Loucy (cell line): Measurements from ENCODE around the gene PDE4D.

ENCODE experiments used
- H2AFZ ChIP-seq: fragments of 200-600 bp; sonication (generic); 2 replicates; pipeline ENCODE4 v1.6.0; 2016; ENCODE audit warnings: antibody characterized with exemption, mild to moderate bottlenecking, low read length, moderate library complexity
- H3F3A ChIP-seq: fragments of 200-600 bp; 2 replicates; pipeline ENCODE4 v1.6.0; 2016; ENCODE audit warnings: antibody characterized with exemption, low read depth, mild to moderate bottlenecking
- H3K27me3 ChIP-seq: fragments of 200-600 bp; sonication (generic); 2 replicates; pipeline ENCODE4 v1.6.1; 2014; ENCODE audit warnings: low read length, mild to moderate bottlenecking; ENCODE audit not compliant: insufficient read depth, poor library complexity, severe bottlenecking
- H3K36me3 ChIP-seq: fragments of 200-600 bp; sonication (generic); 2 replicates; pipeline ENCODE4 v1.6.1; 2016; ENCODE audit warnings: low read length; ENCODE audit not compliant: insufficient read depth
- H3K4me1 ChIP-seq: fragments of 200-600 bp; sonication (generic); 2 replicates; pipeline ENCODE4 v1.5.1; 2014; ENCODE audit warnings: low read length, mild to moderate bottlenecking; ENCODE audit not compliant: insufficient read depth, poor library complexity, severe bottlenecking
- H3K4me2 ChIP-seq: fragments of 200-600 bp; sonication (generic); 2 replicates; pipeline ENCODE4 v1.6.0; 2014; ENCODE audit warnings: antibody characterized with exemption, low read length, low read depth, mild to moderate bottlenecking; ENCODE audit not compliant: poor library complexity, severe bottlenecking
- H3K4me3 ChIP-seq: fragments of 200-600 bp; sonication (generic); 2 replicates; pipeline ENCODE4 v1.5.1; 2014; ENCODE audit warnings: low read length, mild to moderate bottlenecking, mixed read lengths; ENCODE audit not compliant: poor library complexity, severe bottlenecking
- H3K79me2 ChIP-seq: fragments of 200-600 bp; sonication (generic); 2 replicates; pipeline ENCODE4 v1.6.1; 2014; ENCODE audit warnings: low read length; ENCODE audit not compliant: insufficient read depth
- H3K9ac ChIP-seq: fragments of 200-600 bp; sonication (generic); 2 replicates; pipeline ENCODE4 v1.6.0; 2014; ENCODE audit warnings: mild to moderate bottlenecking, low read depth, low read length, moderate library complexity; ENCODE audit not compliant: poor library complexity, severe bottlenecking
- H3K9me2 ChIP-seq: fragments of 200-600 bp; sonication (generic); replicated peaks from 2 replicates; pipeline ENCODE4 v1.6.1; 2016; ENCODE audit warnings: low read depth, low read length, mixed read lengths
- H3K9me3 ChIP-seq: fragments of 200-600 bp; sonication (generic); 2 replicates; pipeline ENCODE4 v1.6.1; 2014; ENCODE audit warnings: mild to moderate bottlenecking, antibody characterized with exemption, low read length, low read depth; ENCODE audit not compliant: insufficient read depth
- H4K20me1 ChIP-seq: fragments of 200-600 bp; sonication (generic); 2 replicates; pipeline ENCODE4 v1.6.0; 2014; ENCODE audit warnings: antibody characterized with exemption, low read length, mild to moderate bottlenecking; ENCODE audit not compliant: insufficient read depth, poor library complexity, severe bottlenecking
- CTCF ChIP-seq: fragments of 200-600 bp; sonication (generic); conservative IDR thresholded peaks from 2 replicates; pipeline ENCODE4 v1.5.1; 2014; ENCODE audit warnings: mild to moderate bottlenecking, antibody characterized with exemption, low read length
- EZH2phosphoT487 ChIP-seq: fragments of 200-600 bp; IDR thresholded peaks from 2 replicates; pipeline ENCODE4 v1.6.1; 2018; ENCODE audit warnings: antibody characterized with exemption, mild to moderate bottlenecking, moderate library complexity, borderline replicate concordance

PDE4D gene

GRCh38 chr5:59458966-59459729 is 434.4 kb downstream of the PDE4D start:
- Histone ChIP-seq H3K4me1 (no peaks in the 10 kb centered on the region), H3K4me3 (no peak overlapping the region), H3K36me3 (no peaks in the 10 kb centered on the region), H3F3A (no peaks in the 10 kb centered on the region), H2AFZ (no peak overlapping the region), H4K20me1 (no peaks in the 10 kb centered on the region), H3K9ac (no peak overlapping the region), H3K9me3 (no peaks in the 10 kb centered on the region), H3K27me3 (no peaks in the 10 kb centered on the region), H3K79me2 (no peaks in the 10 kb centered on the region), H3K4me2 (no peak overlapping the region), H3K9me2 (no peaks in the 10 kb centered on the region)
- TF ChIP-seq CTCF (no peak), EZH2phosphoT487 (no peak)

- no peaks in the 10 kb centered on the region for H3K36me3 ChIP-seq
- no peak overlapping the region for H2AFZ ChIP-seq
- H3K9me2 ChIP-seq = no peaks in the 10 kb centered on the region
- no peak overlapping the region for H3K9ac ChIP-seq
- H3K4me2 ChIP-seq = no peak overlapping the region
- H3K79me2 ChIP-seq = no peaks in the 10 kb centered on the region
- no peaks in the 10 kb centered on the region for H3F3A ChIP-seq
- H3K9me3 ChIP-seq = no peaks in the 10 kb centered on the region
- H3K4me3 ChIP-seq = no peak overlapping the region
- H3K4me1 ChIP-seq = no peaks in the 10 kb centered on the region
- H3K27me3 ChIP-seq = no peaks in the 10 kb centered on the region
- H4K20me1 ChIP-seq = no peaks in the 10 kb centered on the region
- TF ChIP-seq EZH2phosphoT487 = no peak
- no peak for TF ChIP-seq CTCF
These were observed 435.2 kb downstream of the PDE4D start for GRCh38 chr5:59458321-59458720.

- Histone ChIP-seq H3K4me3 (no peak overlapping the region), H3K9ac (no peak overlapping the region), H3K36me3 (no peaks in the 10 kb centered on the region), H3F3A (no peaks in the 10 kb centered on the region), H3K79me2 (no peaks in the 10 kb centered on the region), H3K9me2 (no peaks in the 10 kb centered on the region), H4K20me1 (no peaks in the 10 kb centered on the region), H3K4me2 (no peak overlapping the region), H2AFZ (no peak overlapping the region), H3K9me3 (no peaks in the 10 kb centered on the region), H3K27me3 (no peaks in the 10 kb centered on the region), H3K4me1 (no peaks in the 10 kb centered on the region)
- TF ChIP-seq EZH2phosphoT487 (no peak), CTCF (peak; percentile 60)
These were observed 443.5 kb downstream of the PDE4D start for GRCh38 chr5:59449905-59450644.
